Gastrocnemius medialis (tissue), 4 donors: ENCODE results near the gene DLGAP5. TPM values are rescaled to one million over a fixed set of nuclear protein-coding genes. Genes with fewer than 3 reads are reported as not detected.

Experiments
- ATAC-seq, 2 donors: fragments of 150-250 bp; one replicate each; pipeline ENCODE4 v1.9.1; 2016
- DNase-seq, 2 donors: peaks; one replicate each; pipeline ENCODE4 v3.0.0-alpha.2; 2019
- H3K27ac ChIP-seq, 4 donors: fragments of 200-600 bp; sonication (generic); 1 replicate in 1 of 4; 2 replicates in 3 of 4; pipeline ENCODE4 v1.5.1; 2016 to 2018; ENCODE audit warnings: mild to moderate bottlenecking in 2 of 4, moderate library complexity in 1 of 4
- H3K27me3 ChIP-seq, 3 donors: fragments of 200-600 bp; sonication (generic) in 2 of 3; 1 replicate in 1 of 3; 2 replicates in 2 of 3; pipeline versions ENCODE4 v1.5.1 to v1.6.0; 2016 to 2019; ENCODE audit warnings: mild to moderate bottlenecking in 1 of 3, moderate library complexity in 1 of 3
- H3K36me3 ChIP-seq, 2 donors: fragments of 200-600 bp; sonication (generic) in 1 of 2; one replicate each; pipeline ENCODE4 v1.5.1; 2017 to 2018
- H3K4me1 ChIP-seq, 2 donors: fragments of 200-600 bp; sonication (generic) in 1 of 2; one replicate each; pipeline ENCODE4 v1.5.1; 2016 to 2017; ENCODE audit warnings: mild to moderate bottlenecking in 2 of 2
- H3K4me3 ChIP-seq, 4 donors: fragments of 200-600 bp; sonication (generic) in 3 of 4; 1 replicate in 1 of 4; 2 replicates in 3 of 4; pipeline ENCODE4 v1.5.1; 2016 to 2019; ENCODE audit warnings: mild to moderate bottlenecking in 2 of 4
- H3K9me3 ChIP-seq, 3 donors: fragments of 200-600 bp; sonication (generic) in 2 of 3; 1 replicate in 1 of 3; 2 replicates in 2 of 3; pipeline ENCODE4 v1.5.1; 2016 to 2019
- POLR2A ChIP-seq, 2 donors: fragments of 450-650 bp; IDR thresholded peaks; one replicate each; pipeline ENCODE4 v1.6.1; 2017; ENCODE audit warnings: antibody characterized with exemption in 2 of 2, mild to moderate bottlenecking in 2 of 2, moderate library complexity in 2 of 2
- in situ Hi-C, 4 donors: fragments of 200-750 bp; cut with MboI; loops; one replicate each; pipeline versions ENCODE4 v1.15.0 to v1.8.0; 2017; ENCODE audit warnings: low sequenced_read_pairs in 4 of 4
- intact Hi-C: fragments of 100-400 bp; cut with DNase I; formaldehyde crosslinking; loops from one replicate; pipeline ENCODE4 v1.15.1; 2023; ENCODE audit warnings: low total_unique reads
- total RNA-seq, 4 donors: library from RNA; depleted of rRNA; stranded (reverse); fragments of >200 nt; gene quantifications; one replicate each; pipeline versions ENCODE4 v1.1.0 to v1.2.3, GENCODE V29; 2016
- TF ChIP-seq, protein P1 (sequence below), 5 experiments: fragments of 450-650 bp in 3 of 5; fragments of 200-600 bp in 2 of 5; sonication (generic) in 2 of 5; IDR thresholded peaks in 4 of 5; conservative IDR thresholded peaks in 1 of 5; 1 replicate in 4 of 5; 2 replicates in 1 of 5; pipeline ENCODE4 v1.5.1; 2016 to 2019; ENCODE audit warnings: antibody characterized with exemption in 5 of 5, mild to moderate bottlenecking in 3 of 5, moderate library complexity in 3 of 5

DLGAP5 gene
- total RNA-seq, 4 donors from 2014 or later: not detected

DNA sequence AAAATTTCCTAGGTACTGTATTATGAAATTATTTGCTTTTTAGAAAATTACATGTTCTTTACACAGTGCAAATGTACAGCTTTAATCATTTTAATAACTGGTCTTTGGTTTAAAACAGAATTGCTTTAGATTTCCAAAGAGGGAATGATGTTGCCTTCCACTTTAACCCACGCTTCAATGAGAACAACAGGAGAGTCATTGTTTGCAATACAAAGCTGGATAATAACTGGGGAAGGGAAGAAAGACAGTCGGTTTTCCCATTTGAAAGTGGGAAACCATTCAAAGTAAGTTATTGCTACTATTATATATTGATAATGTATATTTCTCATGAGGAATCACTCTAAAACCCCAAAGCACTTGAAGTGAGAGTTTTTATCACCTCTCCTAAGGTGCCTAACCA lies 48.9 kb downstream of the DLGAP5 start:
- Histone ChIP-seq H3K27ac (no peak overlapping the region), H3K9me3 (no peaks in the 10 kb centered on the region), H3K4me1 (peaks cover 5% of the 10 kb centered on the region in 2 donors), H3K36me3 (peaks cover 0 to 27% of the 10 kb centered on the region in 2 donors), H3K27me3 (no peaks in the 10 kb centered on the region), H3K4me3 (no peak overlapping the region)
- in situ Hi-C loops (no loop called here), intact Hi-C loops (no loop called here)
- TF ChIP-seq POLR2A (IDR thresholded peaks at IDR 0.05): no peak
- TF ChIP-seq, protein P1, sequence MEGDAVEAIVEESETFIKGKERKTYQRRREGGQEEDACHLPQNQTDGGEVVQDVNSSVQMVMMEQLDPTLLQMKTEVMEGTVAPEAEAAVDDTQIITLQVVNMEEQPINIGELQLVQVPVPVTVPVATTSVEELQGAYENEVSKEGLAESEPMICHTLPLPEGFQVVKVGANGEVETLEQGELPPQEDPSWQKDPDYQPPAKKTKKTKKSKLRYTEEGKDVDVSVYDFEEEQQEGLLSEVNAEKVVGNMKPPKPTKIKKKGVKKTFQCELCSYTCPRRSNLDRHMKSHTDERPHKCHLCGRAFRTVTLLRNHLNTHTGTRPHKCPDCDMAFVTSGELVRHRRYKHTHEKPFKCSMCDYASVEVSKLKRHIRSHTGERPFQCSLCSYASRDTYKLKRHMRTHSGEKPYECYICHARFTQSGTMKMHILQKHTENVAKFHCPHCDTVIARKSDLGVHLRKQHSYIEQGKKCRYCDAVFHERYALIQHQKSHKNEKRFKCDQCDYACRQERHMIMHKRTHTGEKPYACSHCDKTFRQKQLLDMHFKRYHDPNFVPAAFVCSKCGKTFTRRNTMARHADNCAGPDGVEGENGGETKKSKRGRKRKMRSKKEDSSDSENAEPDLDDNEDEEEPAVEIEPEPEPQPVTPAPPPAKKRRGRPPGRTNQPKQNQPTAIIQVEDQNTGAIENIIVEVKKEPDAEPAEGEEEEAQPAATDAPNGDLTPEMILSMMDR (IDR thresholded peaks at IDR 0.05 in 4 of 5, conservative IDR thresholded peaks at IDR 0.05 in 1 of 5): no peak
- DNase-seq (no peak), ATAC-seq (no peak)

GRCh38 chr14:55141825-55142224 lies 49.6 kb downstream of the DLGAP5 start:
- peaks cover 0 to 27% of the 10 kb centered on the region in 2 donors for H3K36me3 ChIP-seq

GRCh38 chr14:55139696-55140509 lies 51.5 kb downstream of the DLGAP5 start:
- peaks cover 18 to 21% of the 10 kb centered on the region in 2 donors for H3K4me1 ChIP-seq
- in situ Hi-C loops (no loop called here), intact Hi-C loops (no loop called here)
- no peak overlapping the region for H3K27ac ChIP-seq
- TF ChIP-seq, protein P1 (IDR thresholded peaks at IDR 0.05 in 4 of 5, conservative IDR thresholded peaks at IDR 0.05 in 1 of 5): no peak
- no peak for TF ChIP-seq POLR2A (IDR thresholded peaks at IDR 0.05)
- no peak for ATAC-seq
- H3K4me3 ChIP-seq: no peak overlapping the region
- H3K9me3 ChIP-seq: no peaks in the 10 kb centered on the region
- DNase-seq: no peak
- H3K36me3 ChIP-seq: peaks cover 0 to 27% of the 10 kb centered on the region in 2 donors
- no peaks in the 10 kb centered on the region for H3K27me3 ChIP-seq

More at GRCh38 chr14:55141825-55142224, 49.6 kb downstream of the DLGAP5 start:
- peaks cover 7 to 11% of the 10 kb centered on the region in 2 donors for H3K4me1 ChIP-seq
- DNase-seq (no peak), ATAC-seq (no peak)
- in situ Hi-C loops (no loop called here), intact Hi-C loops (no loop called here)
- H3K27ac ChIP-seq: no peak overlapping the region
- H3K9me3 ChIP-seq: no peaks in the 10 kb centered on the region
- H3K27me3 ChIP-seq: no peaks in the 10 kb centered on the region
- TF ChIP-seq, protein P1 (IDR thresholded peaks at IDR 0.05 in 4 of 5, conservative IDR thresholded peaks at IDR 0.05 in 1 of 5): no peak
- no peak for TF ChIP-seq POLR2A (IDR thresholded peaks at IDR 0.05)
- H3K4me3 ChIP-seq: no peak overlapping the region

DNA sequence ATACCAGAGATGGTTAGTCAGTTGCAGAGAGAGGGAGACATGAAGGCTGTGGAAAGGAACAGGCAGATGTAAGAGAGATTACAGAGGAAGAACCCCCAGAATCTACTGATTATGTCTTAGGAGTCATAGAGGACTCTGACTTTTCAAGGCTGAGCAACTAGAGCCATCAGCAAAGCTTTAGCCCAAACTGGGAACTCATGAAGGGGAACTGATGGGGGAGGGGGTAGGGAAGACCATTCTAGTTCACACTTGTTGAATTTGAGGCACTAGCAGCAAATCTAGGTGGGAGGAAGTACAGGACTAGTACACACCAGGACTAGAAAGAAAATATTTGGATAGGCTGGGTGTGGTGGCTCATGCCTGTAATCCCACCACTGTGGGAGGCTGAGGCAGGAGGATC lies 52.2 kb downstream of the DLGAP5 start:
- H3K4me1 ChIP-seq: peaks cover 18 to 26% of the 10 kb centered on the region in 2 donors
- TF ChIP-seq POLR2A (IDR thresholded peaks at IDR 0.05): no peak
- TF ChIP-seq, protein P1 (IDR thresholded peaks at IDR 0.05 in 4 of 5, conservative IDR thresholded peaks at IDR 0.05 in 1 of 5): no peak
- in situ Hi-C loops: no loop called here

More for the DNA sequence above, 52.2 kb downstream of the DLGAP5 start:
- ATAC-seq (no peak), DNase-seq (no peak)
- Histone ChIP-seq H3K27ac (peak overlapping the region in 2 of 4 donors; percentile 8 to 73), H3K9me3 (no peaks in the 10 kb centered on the region), H3K4me3 (no peak overlapping the region), H3K27me3 (no peaks in the 10 kb centered on the region), H3K36me3 (peaks cover 0 to 27% of the 10 kb centered on the region in 2 donors)
- intact Hi-C loops: no loop called here
